ENCODE data around the gene PEX7.
A peak's percentile ranks its signal among the peaks of the same experiment; 100 is the strongest.

DNA sequence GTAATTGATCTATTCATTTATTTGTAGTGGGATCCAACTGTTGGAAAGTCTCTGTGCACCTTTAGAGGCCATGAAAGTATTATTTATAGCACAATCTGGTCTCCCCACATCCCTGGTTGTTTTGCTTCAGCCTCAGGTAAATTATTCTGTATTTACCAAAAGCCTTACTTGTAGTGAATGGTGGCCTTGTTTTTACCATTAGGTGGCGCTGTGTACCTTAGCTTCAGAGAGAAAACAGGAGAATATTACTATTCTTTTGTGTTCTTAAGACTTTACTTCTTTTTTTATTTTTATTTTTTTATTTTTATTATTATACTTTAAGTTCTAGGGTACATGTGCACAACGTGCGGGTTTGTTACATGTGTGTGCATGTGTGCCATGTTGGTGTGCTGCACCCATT is 23.7 kb downstream of the PEX7 start:
- no peak for TF ChIP-seq POLR2AphosphoS5 (IDR thresholded peaks at IDR 0.05; ENCODE audit: low read depth, low read length)
- TF ChIP-seq, protein P1, sequence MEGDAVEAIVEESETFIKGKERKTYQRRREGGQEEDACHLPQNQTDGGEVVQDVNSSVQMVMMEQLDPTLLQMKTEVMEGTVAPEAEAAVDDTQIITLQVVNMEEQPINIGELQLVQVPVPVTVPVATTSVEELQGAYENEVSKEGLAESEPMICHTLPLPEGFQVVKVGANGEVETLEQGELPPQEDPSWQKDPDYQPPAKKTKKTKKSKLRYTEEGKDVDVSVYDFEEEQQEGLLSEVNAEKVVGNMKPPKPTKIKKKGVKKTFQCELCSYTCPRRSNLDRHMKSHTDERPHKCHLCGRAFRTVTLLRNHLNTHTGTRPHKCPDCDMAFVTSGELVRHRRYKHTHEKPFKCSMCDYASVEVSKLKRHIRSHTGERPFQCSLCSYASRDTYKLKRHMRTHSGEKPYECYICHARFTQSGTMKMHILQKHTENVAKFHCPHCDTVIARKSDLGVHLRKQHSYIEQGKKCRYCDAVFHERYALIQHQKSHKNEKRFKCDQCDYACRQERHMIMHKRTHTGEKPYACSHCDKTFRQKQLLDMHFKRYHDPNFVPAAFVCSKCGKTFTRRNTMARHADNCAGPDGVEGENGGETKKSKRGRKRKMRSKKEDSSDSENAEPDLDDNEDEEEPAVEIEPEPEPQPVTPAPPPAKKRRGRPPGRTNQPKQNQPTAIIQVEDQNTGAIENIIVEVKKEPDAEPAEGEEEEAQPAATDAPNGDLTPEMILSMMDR (IDR thresholded peaks at IDR 0.05 in 2 of 3, conservative IDR thresholded peaks at IDR 0.05 in 1 of 3; ENCODE audit: borderline replicate concordance in 1 of 3, insufficient read depth in 1 of 3, low read depth in 2 of 3, low read length in 2 of 3) = peak; percentile 40 to 71 (median 68); a peak in 5 of 6 replicates
- TF ChIP-seq FOSL1 (IDR thresholded peaks at IDR 0.05; ENCODE audit: low read depth) = no peak
- TF ChIP-seq JUND (IDR thresholded peaks at IDR 0.05) = no peak
- peak; percentile 63 for TF ChIP-seq RAD21 (IDR thresholded peaks at IDR 0.05; ENCODE audit: low read depth)
- TF ChIP-seq POLR2A (IDR thresholded peaks at IDR 0.05; ENCODE audit: borderline replicate concordance, extremely low read depth, insufficient read depth, insufficient read length) = no peak
- no peak for TF ChIP-seq SIN3A (IDR thresholded peaks at IDR 0.05; ENCODE audit: low read depth)
- no peak for TF ChIP-seq EZH2phosphoT487 (IDR thresholded peaks at IDR 0.05; ENCODE audit: borderline replicate concordance)
- no peak for TF ChIP-seq ZFX (IDR thresholded peaks at IDR 0.05)

Data from HCT116 (cell line).